NCI-H1092 (cell line): ENCODE measurements around the gene AKT3.

Source experiments
- DNase-seq: peaks from one replicate; lab custom pipeline; 2025; lab: John Stamatoyannopoulos, UW

AKT3 gene

DNA sequence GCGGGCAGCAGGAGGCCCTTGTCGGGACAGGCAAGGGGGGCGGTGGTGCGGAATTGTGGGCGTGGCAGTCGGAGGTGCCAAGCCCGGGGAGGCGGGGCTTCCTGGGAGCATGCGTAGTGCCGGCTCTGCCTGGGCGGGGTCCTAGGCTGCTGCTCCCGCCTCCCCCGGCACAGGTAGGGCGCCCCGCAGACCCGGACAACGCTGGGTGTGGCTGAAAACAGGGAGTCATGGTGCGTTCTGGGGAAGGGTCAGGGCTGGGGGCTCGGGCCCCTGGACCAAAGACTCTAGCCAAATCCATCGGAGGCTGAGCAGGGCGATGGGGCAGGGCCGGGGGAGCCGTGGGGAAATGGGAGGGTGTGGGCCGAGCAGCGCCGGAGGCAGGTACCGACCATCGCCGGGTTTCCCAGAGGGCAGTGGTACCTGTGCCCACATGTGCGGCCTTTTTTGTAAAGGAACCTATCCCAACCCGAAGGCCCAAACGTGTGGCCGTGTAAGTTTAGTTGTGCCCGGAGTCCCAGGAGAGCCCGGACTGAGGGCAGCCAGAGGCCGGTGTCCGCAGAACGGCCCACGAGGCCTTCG, 362.3 kb downstream of the AKT3 start:
- DNase-seq: peak; percentile 40

DNA sequence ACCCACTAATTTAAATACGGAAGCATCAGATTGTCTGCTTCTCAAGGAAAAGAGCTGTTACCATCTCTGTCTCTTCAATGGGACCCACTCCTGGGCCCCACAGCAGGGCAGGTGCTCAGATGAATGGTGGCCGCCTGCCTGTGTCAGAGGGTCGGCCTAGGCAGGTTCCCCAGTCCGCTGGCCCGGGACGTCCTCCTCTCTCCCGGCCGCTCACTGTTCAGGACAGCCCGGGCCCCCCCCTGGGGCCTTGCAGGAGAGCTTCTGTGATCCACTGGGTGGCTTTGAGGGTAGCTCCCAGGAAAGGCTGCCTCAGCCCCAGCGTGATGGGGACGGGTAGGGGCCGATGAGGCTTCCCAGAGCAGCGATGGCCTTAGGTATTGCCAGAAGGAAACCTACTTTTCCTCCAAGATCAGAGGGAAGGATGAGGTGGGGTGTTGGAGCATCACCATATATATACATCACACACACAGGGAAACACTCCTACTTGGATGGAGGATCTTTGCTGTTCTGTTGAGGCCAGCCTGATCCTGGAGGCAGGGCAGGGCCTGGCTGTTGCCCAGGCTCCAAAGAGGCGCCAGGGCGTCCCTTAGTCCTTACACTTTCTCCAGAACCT, 362.9 kb downstream of the AKT3 start:
- DNase-seq: no peak

DNA sequence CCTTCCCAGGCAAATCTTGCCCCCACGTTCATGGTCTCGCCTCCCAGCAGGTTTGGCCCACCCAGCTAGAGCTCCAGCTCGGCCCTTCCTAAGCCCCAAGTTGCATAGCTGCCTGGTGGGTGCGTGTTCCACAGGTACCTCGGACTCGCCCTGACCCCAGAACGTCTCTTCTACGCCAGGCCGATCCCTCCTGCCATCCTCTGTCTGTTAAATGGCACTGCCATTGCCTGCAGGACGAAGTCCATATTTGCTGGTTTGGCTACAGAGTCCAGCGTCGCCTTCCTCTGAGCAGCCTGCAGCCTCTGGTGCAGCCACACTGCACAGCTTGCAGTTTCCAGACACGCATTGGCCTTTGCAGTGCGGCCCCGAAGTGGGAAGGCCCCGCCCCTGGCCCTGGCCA, 366.1 kb downstream of the AKT3 start:
- DNase-seq: no peak

DNA sequence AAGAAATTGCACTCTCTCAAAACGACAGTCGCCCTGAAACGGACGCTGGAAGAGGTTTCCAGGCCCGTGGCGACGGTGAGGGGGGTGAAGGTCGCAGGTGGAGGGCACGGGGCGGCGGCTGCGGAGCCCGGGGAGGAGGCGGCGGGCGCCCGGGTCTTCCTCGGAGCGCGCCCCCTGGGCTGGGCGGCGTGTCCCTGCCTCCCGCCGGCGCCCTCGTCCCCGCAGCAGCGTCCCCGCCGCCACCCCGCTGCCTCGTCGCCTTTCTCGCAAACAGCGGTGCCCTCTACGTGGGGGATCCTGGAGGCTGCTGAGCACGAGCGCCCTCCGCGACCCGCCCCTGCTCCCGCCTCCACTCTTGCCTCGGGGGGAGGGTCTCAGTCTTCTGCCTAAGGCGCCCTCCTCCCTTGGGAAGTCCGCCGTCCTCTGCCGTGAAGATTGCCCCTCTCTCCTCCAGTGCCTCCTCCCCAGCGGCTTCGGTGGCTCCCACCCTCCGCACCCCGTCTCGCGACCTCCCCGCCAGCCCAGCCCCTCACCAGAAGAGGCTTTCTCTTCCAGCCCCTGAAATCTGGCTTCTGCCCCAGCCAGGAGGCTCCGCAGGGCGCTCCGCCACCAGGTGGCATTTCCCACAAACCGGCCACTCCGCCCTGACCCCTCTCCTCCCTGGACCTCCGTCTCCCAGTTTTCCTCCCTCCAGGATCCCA, 366.8 kb downstream of the AKT3 start:
- no peak for DNase-seq

DNA sequence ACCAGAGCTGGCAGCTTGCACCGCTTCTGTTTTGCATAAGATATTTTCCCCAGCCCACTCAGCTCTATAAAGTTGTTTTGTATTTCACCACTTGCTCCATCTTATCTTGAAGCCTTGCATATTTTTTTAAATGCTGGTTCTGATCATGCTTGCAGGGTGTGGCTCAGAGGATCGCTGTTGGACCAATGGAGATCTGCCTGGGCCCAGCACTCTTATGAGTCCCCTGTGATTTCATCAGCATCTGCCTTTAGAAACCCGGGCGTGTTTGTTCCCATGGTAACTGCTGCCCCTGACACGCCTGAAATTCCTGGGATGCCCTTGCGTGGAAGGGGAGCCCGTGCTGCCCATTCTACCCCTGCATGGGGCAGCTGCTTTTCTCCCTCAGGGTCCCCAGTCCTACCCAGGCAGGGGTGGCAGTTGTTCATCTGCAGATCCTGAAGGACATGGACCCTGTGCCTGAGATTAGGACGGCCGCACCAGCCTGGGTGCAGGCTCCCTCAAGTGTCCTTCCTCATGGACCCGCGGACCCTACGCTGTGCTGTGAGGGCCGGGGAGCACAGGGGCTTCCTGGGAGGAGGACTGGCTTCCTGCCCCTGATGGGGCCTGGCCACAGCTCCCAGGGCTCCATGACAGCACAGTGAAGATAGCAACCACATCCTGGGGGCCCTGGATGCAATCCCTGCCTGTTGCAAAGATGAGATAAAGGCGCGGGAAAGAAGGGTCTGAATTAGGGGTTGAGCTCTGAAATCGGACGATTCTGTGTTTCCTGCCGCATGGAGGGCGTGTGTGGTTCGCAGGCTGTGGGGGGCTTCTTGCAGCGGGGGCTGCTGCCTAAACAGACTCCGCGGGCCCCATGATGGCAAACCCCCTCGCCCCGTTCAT, 367.7 kb downstream of the AKT3 start:
- DNase-seq: no peak

DNA sequence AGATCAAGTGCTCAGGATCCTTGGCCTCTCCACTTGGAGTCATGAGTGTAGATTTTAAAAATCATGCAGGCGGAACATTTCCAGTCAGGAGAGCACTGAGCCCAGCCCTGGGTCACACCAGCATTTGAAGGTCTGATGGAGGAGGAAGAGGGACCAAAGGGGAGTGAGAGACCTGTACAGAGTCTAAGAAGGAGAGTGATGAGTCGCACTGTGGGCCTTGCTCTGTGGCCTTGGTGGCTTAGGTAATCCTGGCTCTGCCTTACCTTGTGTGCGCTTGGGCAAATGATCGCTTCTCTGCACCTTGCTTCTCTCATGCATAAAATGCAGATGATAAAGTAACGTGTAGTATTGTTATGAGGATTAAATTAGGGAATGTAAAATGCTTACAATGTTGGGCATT, 368.9 kb downstream of the AKT3 start:
- no peak for DNase-seq

DNA sequence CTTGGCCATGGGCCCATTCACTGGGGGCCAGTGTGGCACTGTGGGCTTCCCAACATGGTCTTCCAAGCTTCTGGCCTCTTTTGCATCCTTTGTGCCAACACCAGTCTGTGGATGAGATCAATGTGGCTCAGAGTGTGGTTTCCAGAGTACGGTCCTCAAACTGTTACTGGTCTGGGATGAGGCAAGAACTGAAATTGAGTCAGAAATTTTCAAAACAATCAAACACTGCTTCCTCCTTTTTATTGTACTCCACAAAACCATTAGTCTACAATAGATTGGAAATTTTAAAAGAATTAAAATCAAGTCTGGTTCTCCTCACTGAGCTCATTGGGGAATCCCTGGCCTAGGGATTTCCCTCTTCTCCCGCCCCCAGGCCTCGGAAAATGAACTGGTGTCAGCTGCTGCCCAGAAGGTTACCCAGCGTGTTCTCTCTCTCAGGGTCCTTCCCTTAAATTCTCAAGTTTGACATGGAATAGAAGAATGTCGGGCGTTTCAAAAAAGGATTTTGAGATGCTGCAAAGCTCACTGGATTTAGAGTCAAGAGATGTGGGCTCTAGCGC, 372.2 kb downstream of the AKT3 start:
- no peak for DNase-seq

DNA sequence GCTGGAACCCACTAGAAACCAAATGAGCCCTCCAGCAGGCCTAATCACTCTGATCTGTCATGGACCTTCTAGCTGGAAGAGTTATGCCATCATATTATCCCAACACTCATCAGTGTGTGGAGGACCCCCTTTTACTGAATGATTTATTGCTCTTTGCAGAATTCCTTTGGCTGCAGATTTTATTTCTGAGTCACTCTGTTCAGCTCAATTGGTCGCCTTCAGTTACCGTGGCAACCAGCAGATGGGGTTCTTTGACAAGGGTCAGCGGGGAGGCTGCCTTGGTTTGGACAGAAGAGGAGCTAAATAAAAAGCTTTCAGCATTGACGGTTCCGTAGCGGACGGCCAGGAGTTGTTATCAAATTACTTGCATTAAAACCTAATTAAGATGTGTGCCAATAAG, 374.1 kb downstream of the AKT3 start:
- DNase-seq: no peak

DNA sequence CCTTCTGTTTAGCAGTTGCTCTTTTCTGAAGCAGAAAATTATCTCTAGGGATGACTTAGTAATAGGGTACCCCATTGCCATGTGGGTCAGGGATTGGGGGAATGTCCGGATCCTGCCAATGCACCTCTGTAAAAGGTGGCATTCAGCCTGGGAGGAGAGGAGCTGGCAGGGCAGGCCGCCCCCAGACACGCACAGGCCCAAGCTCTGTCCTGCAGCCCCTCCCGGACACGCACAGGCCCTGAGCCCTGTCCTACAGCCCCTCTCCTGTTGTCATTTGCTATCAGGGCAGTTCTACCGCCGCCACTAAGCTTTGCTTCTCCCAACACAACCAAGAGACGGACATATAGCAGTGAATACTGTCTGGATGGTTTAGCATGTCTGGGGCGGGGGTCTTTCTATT, 375.1 kb downstream of the AKT3 start:
- no peak for DNase-seq

DNA sequence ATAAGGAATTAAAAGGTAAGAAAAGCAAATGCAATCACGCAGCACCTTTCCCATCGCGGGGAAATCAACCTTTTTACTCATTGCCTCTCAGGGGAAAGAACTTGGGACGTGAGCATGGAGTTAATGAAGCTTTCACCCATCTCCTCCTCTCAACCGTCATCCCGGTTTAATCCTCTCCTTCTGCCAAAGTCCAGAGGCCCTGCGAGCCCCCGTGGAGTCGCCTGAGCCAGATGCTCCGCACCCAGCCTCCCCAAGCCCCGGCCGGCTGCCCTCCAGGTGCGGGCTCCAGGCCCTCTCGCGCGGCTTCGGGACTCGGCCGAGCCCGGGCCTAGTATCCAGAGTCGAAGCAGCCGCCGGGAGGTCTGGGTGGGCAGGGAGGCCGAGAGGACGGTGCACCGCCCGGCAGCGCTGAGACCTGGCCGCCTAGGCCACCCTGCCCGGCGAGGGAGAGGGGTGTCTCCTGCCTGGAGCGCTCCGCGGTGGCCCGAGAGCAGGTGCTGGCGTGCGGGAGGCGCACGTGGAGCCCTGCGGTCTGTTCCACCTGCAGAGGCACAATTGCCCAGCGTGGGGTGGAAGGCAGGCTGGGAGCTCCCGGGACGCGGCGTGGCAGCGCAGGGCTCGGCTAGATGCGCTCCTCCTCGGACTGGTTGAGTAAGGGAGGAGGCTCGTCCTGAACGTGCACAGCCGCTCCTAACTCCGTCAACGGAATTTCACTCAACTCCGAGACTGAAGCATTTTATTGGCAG, 375.7 kb downstream of the AKT3 start:
- no peak for DNase-seq

DNA sequence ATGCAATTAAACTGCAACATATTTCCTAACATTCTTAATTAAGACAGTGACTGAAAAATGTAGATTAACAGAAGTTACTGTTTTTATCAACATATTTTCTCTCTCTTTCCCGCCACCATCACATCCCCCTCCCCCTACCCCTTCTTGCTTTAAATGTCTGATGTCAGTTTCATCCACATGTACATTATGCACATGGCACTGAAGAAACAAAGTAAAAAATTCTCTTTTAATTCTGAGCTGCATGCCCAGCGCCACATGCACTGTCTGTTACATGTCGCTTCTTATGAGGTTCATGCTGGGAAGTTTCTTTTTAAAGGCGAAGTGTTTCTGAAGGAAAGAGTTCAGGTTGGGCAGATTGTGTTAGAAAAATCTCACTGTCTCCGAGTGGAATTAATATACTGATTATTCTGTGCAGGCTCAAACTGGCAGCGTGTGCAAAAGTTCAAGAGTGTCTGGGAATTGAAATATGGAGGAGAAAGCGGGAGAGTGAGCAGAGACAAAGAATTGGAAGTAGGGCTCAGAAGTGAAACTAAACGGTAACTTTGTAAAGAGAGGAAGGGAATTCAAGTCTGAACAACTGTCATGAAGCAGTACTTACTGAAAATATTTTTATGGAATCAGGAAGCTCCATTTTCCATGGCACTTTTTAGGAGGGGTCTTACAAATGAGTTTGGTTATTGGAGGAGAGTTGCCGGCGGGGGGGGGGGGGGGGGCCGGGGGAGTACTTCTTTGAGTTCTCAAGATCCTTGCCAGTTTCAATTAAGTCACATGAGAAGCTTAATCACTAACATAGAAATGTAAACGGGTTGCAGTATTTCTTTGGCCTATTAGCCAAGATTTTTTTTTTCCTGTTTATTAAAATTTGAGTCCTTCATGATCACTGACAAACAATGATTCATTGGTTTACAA, 376.6 kb downstream of the AKT3 start:
- no peak for DNase-seq

DNA sequence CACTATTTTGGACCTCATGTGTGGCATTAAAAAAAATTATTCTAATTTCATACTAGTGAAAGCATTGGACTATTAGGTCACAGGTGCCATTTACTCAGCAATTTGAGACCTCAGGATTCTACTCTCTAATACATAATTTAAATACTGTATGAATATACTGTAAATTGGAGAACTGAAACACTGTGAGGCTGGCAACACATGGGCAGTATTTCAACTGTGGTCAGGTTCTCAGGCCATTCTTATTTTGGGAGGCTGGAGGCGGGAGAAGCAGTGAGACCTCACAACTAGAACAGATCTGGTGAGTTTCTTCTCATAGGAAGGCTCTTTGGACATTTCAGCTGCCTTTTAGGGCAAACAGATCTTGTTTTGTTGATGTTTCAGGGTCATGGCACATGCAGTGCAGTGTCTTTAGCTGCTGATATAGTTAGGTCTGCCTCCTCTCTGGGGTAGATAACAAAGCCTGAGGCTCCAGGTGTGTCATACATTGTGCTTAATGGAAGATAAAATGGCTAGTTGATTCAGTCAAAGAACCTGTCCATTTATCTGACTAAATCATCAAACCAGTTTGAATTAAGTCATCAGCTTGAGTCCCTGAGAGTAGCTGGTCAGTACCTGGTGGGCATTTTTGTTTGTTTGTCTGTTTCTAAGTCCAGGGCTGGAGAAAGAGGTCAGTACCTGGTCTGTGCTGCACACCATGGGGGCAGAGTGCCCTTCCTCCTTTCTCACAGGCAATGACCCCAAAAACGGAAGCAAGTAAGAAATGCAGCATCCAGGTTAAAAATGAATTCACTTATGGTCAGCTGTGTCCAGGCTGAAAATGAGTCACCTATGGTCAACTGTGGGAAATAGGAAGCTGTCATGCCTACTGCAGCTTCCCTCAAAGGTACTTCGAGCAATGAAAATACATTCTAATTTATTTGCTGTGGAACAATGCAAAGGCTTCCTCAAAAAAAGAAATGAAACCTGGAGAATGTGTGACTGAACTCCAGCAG, 378.0 kb downstream of the AKT3 start:
- no peak for DNase-seq

DNA sequence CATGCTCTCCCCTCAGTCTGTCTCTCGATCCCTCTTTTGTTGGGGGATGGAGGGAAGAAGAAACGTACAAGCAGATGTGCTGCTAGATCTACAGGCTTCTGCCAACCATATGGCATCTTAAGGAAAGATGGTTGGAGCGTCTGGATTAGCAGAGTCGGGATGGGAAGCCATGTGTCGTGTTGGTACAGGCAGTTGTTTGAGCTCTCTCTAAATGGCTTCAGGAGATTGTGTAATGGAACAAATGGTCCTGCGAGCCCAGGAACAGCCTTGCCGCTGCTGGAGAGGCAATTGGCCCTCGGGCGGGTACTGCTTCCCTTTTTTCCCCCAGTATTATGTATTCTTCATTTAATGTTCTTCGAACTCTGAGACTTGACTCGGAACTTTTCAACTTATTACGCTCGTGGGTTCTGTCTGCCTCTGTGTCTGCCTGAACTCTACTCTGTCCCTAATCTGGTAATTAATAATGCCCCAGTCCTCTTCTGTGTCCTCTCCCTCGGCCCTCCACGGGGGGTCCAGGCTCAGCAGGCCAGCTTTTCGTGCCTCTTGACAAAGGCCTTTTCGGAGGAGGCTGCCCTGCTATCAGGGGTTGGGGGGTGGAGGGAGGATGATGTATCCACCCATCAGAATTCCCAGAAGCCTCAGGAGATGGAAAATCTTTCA, 378.9 kb downstream of the AKT3 start:
- DNase-seq: no peak

DNA sequence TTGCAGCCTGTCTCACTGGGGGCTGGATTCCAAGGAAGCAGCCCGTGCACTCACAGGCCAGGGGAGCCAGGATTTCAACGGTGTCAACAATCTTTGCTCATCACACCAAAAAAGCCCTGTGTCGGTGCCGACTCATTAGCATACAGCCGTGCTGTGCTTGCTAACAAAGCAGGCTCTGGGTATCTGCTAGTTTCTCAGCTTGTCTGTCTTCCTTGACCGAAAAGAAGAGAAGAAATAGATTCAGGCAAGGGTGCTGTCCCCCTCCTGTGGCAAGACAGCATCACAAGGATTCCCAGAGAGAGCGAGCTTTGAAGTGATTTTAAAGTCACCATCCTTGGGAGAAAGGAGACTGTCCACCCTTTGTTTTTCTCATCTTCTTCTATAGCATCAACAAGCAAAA, 379.5 kb downstream of the AKT3 start:
- no peak for DNase-seq

DNA sequence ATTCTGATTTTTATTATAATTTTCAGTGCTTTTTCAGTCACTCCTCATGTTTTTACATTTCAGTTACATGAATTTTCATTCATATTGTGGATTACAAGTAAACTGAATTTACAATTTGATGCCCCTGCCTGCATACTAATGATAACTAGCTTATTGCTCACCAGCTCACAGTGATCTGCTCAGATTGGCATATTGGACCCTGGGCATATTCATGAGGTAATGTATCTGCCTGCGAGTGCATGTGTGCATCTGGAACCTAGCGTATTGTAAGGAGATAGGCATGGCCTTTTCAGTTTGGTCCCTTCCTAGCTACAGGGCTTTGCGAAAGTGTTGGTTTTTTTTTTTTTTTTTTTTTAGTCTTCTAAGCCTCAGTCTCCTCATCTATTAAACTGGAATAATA, 380.5 kb downstream of the AKT3 start:
- DNase-seq: no peak

DNA sequence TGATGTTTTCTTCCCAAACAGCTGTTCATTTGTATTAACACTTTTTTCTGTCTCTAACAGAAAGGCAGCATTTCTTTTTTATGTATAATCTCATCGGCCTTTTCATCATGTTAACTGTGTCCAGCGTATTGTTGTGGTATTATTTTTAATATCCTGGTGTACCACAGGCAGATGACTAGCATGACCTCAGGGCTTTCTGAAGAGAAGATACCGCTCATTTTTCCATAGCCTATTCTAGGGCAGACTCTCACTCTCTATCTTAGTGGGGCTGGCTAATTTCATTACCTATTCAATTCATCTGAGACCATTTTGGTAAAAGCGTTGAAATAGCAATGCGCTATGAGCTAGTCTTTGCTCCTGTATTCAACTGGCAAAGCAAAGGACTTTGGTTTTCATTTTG, 384.3 kb downstream of the AKT3 start:
- no peak for DNase-seq

DNA sequence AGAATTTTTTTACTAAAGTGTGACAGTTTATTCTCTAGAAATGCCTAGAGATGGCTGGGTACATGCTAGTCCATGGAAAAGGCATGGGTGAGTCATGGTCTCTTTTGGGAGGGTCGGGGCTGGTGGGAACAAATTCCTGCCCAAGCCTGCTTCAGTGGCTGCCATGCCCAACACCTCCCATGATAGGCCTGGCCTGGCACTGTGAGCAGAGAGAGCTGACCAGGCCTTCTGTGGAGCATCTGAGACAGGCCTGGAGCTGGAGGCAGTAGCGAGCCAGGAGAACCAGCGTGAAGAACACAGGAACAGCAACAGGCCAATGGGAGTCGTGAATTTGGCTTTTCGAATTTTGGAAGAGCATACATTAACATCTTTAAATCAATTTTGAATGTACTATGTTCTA, 385.0 kb downstream of the AKT3 start:
- no peak for DNase-seq

DNA sequence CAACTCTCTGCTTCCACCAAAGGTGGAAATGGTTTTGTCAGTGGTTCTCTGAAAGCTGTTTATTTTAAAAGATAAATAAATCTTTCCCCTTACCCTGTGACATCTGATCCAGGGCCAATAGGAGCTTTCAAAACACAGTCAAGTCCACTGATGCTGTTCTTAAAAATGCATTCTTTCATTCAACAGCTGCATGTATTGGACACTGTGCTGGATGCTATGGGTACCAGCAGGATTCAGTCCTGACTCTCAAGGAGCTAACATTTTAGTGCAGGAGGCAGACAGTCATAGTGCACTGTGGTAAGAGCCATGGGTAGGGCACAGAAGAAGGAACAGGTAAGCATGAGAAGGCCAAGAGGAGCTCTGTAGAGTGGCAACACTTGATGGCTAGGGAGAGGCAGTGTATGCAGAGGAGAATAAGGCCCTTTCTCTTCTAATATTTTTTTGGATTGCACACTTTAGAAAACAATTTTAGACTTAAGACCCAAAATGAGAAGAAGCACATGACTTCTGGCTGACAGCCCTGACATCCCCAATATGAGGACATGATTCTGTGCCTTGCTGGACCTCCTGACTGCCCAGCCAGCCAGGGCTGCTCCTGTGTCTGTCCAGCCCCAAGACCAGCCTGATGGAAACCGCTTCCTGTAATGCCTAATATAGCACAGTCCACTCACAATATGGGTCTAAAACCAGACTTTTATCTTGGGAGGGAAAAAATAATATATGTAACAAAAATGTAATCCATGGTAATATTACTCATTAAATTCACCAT, 386.9 kb downstream of the AKT3 start:
- DNase-seq: no peak
